K562 treated with DMSO at 1 percent for 4 hours (cell line): ENCODE data around the gene GH2. TPM values are rescaled to one million over a fixed set of nuclear protein-coding genes. Genes with fewer than 3 reads are reported as not detected.

Source experiments
- total RNA-seq: library from RNA; unstranded; fragments of 300-600 nt; gene quantifications from 2 replicates; pipeline ENCODE4 v1.2.3, GENCODE V29; 2022; ENCODE audit not compliant: insufficient read depth

Gene GH2
- total RNA-seq = not detected in 2 replicates

GRCh38 chr17:63881935-63882601 lies at the start of gene GH2:
Gene GH2, minus strand, starts transcription at chr17:63881944. Its CDS starts 143 bp downstream, at chr17:63881801.

GRCh38 chr17:63918789-63919305 lies 37.1 kb upstream of the GH2 start, which contains the start of gene GH1:
Gene GH1, minus strand, starts transcription at chr17:63918839. Its CDS starts 63 bp downstream, at chr17:63918776.

GRCh38 chr17:63911041-63911635 lies 29.4 kb upstream of the GH2 start, which contains the start of gene CSHL1:
Gene CSHL1, minus strand, starts transcription at chr17:63911258. Its CDS starts 62 bp downstream, at chr17:63911196.

DNA sequence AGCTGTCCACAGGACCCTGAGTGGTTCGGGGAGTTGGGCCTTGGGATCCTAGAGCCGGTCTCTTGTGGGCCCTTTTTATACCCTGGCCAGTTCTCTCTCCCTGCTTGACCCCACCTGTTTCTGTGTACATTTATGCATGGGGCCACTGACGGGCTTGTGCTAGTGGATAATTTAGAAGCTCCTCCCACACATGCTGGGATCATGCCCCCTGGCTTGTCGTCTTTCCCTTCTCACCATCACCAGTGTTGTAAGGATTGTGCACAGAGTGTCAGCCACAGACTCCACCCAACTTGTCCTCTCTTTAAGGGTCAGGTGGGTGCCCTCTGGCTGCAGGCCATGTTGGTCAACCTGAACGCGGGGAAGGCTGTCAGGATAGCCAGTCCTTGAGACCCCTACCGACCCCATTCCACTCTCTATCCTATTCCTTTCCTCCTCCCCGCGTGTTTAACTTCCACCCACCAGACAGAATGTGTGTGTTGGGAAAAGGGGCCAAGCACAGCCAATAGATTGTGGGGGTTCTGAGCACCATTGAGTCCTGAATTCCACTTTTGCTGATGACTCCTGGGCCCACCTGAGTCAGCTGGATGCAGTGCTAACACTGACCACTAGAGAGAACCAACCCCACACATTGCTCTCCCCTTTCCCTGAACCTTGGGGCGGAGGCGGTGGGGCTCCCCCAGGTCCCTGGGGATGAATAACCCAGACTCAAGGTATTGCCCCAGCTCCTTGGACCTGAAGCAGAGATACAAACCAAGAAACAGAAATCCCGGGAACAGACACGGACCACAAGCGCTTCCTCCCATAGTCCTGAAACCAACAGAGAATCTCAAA lies 15.0 kb upstream of the GH2 start, which contains the start of gene CSH1:
CSH1 (minus strand) TSS at position 51 of the 831 bp plus-strand sequence. CDS start 63 bp downstream, outside the sequence.

DNA sequence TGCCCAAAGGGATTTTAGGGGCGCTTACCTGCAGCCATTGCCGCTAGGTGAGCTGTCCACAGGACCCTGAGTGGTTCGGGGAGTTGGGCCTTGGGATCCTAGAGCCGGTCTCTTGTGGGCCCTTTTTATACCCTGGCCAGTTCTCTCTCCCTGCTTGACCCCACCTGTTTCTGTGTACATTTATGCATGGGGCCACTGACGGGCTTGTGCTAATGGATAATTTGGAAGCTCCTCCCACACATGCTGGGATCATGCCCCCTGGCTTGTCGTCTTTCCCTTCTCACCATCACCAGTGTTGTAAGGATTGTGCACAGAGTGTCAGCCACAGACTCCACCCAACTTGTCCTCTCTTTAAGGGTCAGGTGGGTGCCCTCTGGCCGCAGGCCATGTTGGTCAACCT lies 8.2 kb downstream of the GH2 start, which contains the start of gene CSH2:
CSH2 (minus strand) TSS at position 101 of the 400 bp plus-strand sequence; CDS start at position 38, 63 bp downstream.

GRCh38 chr17:63842540-63843386 lies 39.0 kb downstream of the GH2 start, which contains the start of gene SMARCD2:
Gene SMARCD2, minus strand, starts transcription at chr17:63842685. Its CDS starts 11 bp downstream, at chr17:63842674.

Other genes starting within 250 kb of the GH2 start
- gene LIMD2, start 181.8 kb downstream of the GH2 start, total RNA-seq = 3.0 and 4.6 TPM in 2 replicates
- 20.0 TPM in 2 replicates for gene STRADA, start 140.1 kb downstream of the GH2 start, total RNA-seq
- gene CCDC47, start 108.3 kb downstream of the GH2 start, total RNA-seq = 66.7 and 82.7 TPM in 2 replicates
- 43.1 and 51.5 TPM in 2 replicates for gene DDX42, start 107.8 kb downstream of the GH2 start, total RNA-seq
- gene PSMC5, start 54.5 kb downstream of the GH2 start, total RNA-seq = 157 and 167 TPM in 2 replicates
- gene FTSJ3, start 54.3 kb downstream of the GH2 start, total RNA-seq = 22.9 and 28.7 TPM in 2 replicates
- gene SMARCD2, start 39.3 kb downstream of the GH2 start, total RNA-seq = 85.6 and 99.0 TPM in 2 replicates
- 1.2 TPM in 1 of 2 replicates, not detected in the other for gene CSH2, start 8.3 kb downstream of the GH2 start, total RNA-seq
- gene CSH1, start 14.6 kb upstream of the GH2 start, total RNA-seq = not detected in 2 replicates
- gene CSHL1, start 29.3 kb upstream of the GH2 start, total RNA-seq = not detected in 2 replicates
- not detected in 2 replicates for gene GH1, start 36.9 kb upstream of the GH2 start, total RNA-seq
- not detected in 2 replicates for gene CD79B, start 50.4 kb upstream of the GH2 start, total RNA-seq
- 0.45 and 4.4 TPM in 2 replicates for gene SCN4A, start 91.0 kb upstream of the GH2 start, total RNA-seq
- gene PRR29, start 116.4 kb upstream of the GH2 start, total RNA-seq = 0.40 and 2.8 TPM in 2 replicates
- 29.1 and 29.4 TPM in 2 replicates for gene ICAM2, start 138.7 kb upstream of the GH2 start, total RNA-seq
- 12.4 and 14.7 TPM in 2 replicates for gene ERN1, start 248.2 kb upstream of the GH2 start, total RNA-seq